HG03460 (cell line): Measurements from ENCODE around the gene PREP.

Experiments used
- ATAC-seq: cut with Tn5 transposase; IDR thresholded peaks from one replicate; pipeline ENCODE4 v1.9.1; 2021; ENCODE audit not compliant: unreplicated experiment

The PREP gene

DNA sequence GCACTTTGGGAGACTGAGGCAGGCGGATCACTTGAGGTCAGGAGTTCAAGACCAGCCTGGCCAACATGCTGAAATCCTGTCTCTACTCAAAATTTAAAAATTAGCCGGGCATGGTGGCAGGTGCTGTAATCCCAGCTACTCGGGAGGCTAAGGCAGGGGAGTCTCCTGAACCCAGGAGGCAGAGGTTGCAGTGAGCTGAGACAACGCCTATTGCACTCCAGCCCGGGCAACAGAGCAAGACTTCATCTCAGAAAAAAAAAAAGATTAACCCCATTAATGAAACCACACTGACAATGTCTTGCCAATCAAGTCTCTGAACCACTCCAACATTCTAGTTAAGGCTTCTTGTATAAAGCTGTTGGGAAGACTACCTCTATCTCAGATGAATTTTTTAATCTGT lies 4.0 kb downstream of the PREP start:
- no peak for ATAC-seq

DNA sequence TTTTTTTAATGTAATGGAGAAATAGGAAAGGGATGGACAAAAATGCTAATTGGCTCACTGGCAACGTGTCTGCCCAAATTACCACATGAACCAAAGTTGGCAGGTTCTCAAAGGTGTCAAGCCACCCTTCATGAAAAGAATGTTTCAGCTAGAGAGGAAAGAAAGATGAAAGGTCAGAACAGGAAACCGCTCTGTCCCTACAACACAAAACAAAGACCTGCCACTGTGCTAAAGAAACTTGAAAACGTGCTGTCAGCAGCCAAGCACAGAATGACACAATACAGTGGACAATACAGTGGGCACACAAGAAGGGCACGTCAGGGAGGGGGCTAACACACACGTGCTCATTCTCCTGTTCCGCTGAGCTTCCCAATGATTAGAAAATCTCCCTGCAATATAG lies 4.9 kb downstream of the PREP start:
- no peak for ATAC-seq

DNA sequence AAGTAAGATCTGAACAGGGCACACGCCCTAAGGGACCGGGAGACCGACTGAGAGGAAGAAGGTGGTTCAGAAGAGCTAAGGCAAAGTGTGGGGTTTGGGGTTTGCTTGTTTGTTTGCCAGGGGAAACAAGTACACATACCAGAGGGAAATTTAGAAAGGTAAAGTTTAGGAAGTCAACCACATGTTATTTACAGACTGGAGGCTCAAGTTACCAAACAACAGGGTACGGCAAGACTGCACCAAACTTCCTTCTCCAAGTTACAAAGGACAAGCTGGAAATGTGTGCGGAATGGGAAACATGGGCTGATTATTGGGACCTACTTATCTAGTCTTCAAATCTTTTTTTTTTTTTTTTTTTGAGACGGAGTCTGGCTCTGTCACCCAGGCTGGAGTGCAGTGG lies 11.2 kb downstream of the PREP start:
- ATAC-seq: no peak

DNA sequence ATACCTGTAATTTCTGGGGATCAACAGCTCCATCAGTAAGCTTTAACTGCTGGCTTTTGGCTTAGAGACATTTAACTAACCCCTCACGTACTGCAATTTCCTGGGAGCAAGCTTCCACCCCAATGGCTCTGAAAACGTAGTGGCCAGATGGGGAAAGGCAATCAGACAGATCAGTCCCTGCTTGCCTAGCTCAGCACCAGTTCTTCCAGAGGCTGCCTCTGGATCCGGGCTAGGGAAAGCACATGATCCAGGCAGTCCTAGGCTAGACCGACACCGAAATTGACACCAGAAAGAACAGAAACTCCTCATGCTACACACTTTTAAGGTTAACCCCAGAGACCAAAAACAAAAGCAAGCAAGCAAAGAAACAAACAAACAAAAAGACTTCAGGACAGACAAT lies 13.3 kb downstream of the PREP start:
- ATAC-seq: no peak

DNA sequence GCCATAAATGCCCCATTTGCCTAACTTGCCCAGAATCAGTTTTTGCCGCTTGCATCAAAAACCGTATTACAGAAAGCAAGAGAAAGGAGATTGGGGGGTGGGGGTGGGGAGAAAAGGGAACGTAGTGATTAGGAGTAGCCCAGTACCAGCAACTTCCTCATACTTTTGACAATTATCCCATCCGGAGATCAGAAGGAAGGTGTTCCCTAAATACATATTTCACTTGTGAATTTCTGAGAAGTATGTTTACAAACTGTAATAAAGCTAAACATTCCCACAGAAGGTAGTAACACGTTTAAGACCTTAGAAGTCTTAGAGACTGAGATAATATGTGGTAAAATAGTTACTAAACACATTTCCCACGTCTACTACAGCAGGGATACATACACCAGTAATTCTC lies 14.5 kb downstream of the PREP start:
- ATAC-seq: no peak

DNA sequence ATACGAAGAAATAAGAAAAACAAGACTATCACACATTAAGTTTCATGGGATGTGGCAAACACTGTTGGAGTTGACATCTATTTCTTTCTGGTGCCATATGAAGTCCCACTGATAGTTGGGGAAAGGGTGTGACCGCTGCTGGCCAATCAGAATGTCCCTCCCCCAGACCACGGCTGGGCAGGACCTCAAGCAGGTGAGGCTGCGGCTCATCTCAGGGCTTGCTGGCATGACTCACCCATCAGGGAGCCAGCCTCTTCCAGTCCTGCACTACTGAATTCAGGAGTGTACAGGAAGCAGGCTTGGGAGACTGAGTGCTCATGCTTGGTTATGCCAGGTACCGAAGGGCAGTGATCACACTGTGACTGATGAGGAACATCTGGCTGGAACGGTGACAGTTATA lies 18.9 kb downstream of the PREP start:
- no peak for ATAC-seq

DNA sequence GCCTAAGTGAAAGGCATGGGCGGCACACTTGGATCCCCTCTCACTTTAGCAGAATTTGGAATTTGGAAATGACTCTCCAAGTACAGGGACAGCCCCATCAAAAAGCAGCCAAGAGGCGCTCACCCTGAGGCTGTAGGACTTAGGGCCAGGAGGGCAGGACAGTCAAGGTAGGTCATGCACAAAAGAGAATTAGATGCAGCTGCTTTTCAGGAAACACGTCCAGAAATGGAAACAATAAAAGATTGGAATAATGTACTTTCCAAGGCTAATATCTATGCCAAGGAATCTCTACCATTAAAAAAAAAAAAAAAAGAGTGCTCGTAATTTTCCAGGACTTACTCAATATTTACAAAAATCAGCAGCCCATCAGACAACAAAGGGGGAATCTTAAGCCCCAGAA lies 19.9 kb downstream of the PREP start:
- no peak for ATAC-seq

DNA sequence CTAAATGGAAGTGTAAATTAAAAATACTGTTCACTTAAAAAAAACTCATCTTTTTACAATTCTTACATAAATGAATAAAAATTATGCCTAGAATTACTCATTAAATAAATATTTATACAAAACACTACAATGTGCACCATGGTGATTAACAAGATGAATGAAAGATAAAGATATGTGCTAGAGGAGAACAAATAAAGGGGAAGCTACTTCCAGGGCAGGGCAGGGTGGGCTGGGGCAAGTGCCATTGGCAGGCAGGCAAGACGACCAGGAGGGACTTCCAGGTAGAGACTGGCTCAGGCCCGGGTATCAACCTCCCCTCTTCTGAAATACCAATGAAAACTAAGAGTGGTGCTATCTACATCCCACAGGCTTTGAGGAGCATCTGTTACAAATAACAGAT lies 20.4 kb downstream of the PREP start:
- ATAC-seq: no peak

DNA sequence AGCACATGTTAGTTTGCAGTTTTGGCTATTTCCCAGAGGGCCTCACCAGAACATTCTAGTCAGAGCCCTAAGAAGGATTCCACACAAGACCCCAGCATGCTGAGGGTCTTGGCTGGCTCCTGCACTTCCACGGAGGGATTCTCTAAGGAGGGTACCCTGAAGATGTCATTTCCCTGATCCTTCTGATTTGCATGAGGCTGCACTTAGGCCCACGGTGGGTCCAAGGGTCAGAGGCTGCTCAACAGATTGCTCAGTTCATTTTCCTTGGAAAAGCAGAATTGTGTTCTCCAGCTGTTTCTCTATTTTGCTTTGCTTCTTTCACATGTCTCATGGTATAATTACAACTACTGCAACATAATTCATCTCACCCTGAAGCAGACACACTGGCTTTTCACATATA lies 22.2 kb downstream of the PREP start:
- no peak for ATAC-seq

DNA sequence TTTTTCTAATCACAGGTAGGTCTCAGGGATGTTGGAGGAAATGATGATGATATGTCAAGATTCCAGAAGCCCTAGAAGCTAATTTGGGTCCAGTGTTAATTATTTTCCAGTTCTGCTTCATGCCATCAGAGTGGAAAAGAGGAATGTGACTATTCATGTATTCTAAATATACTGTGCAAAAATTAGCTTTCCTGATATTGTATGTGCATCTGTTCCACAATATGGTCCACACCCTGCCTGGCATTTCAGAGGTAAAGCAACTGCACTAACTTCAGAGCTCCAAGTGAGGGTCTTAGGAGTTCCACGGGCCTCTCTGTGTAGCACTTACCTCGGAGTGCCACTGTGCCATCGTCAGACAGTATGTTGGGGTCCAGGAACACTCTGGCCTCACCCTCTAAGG lies 27.1 kb downstream of the PREP start:
- no peak for ATAC-seq

DNA sequence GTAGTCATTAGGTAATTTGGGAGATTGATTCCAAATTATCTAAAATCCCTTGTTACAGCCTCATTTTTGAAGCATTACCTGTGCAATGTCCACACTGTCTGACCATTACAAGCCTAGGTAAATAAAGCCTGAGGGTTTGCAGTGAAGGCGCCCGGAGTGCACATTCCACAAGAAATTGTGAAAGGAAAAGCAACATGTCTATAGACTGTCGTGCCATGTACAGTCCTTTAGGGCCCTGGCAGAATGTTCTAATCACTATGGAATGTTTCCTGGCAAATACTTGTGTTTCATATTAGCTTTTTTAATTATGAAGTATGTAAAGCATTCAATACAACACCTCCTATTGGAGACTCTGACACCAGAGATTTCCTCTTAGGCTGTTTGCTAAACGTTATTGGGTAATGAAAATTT lies 28.9 kb downstream of the PREP start:
- no peak for ATAC-seq

DNA sequence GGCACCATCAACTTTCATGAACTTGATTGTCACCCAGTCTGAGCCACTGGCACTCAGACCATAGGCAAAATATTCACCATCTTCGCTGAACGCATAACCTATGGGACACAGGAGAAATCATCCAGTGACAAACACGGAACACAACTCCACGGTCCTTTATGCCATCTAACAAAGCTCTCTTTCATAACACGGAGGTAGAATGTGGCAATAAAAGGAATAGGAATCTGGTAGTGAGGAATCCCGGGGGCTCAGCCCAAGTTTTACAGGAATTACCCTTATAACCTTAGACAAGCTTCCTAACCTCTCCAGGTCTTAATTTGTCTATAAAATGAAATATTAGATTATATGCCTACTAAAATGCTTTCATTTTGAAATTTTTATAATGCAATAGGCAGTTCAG lies 29.4 kb downstream of the PREP start:
- ATAC-seq: no peak

DNA sequence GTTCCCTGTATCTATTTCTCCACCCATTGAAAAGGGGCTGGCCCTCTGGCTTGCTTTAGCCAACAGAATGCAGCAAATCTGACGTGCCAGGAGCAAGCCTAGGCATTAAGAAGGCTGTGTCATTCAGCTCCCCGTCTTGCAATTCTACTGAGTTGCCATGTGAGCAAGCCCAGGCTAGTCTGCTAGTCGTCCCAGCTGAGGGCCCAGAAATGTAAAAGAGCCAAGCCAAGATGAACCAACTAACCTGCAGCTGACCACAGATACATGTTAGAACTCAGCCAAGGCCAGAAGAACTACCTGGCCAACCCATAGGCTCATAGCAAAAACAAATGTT lies 30.1 kb downstream of the PREP start:
- no peak for ATAC-seq

DNA sequence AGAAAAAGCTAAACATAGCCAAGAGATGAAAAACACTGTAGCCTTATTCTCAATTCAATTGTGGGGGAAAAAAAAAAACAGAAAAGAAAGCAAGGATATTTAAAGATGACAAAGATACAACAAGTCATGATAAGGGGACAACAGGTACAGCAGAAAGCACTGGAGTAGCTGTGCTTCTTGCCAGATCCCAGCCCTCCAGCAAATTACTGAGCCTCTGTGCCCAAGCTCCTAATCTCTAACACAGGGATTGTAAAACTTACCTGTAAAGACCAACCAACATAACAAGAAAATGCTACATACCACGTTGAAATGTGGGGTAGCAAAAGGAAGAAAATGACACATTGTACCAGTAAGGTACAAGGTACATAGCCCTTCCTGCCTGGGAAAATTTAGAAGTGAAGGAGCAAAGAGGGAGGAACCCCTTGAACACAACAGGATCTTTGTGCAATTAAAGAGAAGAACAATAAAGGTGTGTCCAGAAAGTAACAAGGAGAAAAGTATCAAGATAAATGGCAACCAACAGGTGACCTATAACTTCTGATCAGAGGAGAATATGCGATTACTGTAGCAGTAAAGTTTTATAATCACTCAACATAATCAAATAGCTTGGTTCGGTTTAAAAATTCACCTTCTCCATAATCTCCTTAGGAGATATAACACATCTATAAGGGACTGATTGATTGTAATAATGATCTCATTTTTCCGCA lies 30.6 kb downstream of the PREP start:
- no peak for ATAC-seq

DNA sequence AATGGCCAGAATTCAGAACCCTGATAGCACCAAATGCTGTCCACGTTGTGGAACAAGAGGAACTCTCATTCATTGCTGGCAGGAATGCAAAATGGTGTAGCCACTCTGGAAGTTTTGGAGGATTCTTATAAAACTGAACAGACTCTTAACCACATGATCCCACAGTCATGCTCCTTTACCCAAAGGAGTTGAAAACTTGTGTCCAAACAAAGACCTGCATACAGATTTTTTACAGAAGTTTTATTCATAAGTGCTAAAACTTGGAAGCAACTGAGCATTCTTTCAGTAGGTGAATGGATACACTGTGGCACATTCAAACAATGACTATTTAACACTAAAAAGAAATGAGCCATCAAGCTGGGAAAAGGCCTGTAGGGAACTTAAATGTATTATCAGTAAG lies 32.5 kb downstream of the PREP start:
- ATAC-seq: no peak

DNA sequence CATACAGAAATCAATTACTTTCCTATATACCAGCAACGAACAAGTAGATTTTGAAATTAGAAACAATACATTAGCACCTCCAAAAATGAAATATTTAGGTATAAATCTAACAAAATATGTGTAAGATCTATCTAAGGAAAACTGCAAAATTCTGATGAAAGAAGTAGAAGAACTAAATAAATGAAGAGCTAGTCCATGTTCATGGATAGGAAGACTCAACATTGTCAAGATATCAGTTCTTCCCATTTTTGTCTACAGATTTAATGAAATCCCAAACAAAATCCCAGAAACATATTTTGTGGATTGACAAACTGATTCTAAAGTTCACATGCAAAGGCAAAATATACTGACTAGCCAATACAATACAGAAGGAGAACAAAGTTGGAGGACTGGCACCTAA lies 33.7 kb downstream of the PREP start:
- no peak for ATAC-seq

DNA sequence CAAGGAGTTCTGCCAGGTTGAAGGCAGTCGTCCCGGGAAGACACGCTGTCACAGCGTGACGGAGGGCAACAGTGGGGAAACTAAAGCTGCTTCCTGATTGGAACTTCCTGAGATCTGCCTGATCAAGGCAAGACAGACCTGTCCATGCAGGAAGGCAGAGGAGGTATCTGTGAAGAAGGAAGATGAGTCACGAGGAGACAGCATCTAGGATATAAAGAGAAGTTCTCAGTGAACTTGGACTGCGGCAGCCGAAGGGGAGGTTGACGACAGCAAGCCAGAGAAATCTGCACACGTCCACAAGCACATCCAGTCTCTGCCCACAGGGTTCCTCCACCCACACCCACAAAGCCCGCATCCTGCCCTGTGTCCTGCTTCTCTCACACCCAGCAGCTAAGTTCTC lies 38.6 kb downstream of the PREP start:
- ATAC-seq: no peak

DNA sequence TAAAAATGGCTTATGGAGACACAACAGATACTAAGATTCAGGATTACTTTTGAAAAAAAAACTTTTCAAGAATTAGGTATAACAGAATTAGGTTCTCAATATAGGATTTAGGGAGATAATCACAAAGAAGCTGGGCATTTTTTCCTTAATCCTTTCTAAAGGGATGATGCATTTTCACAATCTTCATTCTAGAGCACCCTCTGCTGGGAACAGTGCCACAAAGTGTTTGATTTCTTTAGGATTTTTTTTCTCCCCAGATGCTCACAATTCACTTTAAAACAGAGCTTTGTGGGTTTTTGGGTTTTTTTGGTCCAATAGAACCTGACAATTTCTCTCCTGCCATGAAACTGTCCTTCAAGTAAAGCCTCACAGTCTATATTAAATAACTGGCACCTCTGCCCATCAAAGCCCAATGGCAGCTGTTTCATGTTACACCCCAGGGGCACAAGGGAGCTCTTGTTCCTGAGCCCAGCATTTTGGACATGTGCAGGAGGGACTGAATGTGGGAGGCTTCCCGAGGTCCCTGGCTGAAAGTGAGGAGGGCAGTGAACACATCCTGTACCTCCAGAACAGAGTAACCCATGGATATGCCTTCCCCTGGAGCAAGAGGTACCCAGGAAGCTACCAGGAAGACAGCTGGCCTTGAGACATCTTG lies 39.7 kb downstream of the PREP start:
- ATAC-seq: no peak

DNA sequence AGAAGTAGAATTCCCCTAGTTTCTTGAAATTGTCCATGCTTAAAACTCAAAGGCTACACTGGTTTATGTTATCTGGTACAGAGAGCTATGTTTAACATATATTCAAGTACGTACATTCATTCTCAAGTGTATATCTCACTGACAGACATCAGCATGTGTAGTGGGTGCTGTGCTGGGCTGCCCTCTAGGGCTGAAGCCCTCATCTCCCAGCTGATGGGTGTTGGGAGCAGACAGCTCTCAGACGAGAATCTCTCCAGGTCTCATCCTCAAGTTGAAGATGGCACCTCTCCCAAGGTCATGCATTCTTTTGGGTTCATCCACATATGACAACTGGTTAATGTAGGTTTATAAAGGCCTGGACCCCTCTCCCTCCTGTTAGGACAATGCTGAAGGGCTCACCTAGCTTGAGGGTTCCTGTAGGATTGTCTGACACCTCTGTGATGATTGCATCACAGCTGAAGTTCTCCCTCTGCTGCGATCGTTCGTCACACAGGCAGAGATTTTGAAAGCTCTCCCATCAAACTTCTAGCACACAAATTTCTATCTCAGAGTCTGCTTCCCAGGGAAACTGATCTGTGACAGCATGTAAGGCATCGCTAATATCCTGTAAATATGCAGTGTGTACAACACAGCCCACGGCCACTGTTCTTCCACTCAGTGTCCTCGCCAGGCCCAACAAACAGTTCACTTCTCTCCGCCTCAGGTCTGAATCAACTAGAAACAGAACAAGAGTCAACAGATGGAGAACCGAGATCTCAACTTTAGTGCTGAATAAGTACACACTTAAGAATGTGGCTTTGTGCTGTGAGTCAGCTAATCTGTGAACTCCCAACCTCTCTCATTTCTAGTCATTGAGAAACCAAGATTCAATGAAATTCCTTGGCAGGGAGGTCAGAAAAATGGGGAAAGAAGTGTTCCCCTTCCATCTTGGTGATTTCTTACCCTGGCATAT lies 43.2 kb downstream of the PREP start:
- no peak for ATAC-seq

DNA sequence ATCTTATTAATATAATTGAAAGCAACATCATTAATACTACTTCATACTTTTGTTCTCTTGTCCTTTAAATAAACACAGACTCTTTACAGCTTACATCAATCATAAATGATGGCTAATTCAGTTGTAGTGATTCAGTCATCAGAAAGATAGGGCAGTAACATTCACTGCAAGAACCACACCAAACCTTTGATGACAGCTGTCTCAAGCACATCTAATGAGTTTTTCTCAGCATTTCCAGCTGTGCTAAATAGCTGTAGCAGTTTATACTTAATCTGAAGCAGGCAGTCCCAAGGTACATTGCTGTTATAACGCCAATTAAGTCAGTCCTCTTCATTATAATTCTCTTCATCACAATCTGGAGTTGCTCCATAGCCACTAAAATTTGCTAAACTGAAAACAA lies 45.7 kb downstream of the PREP start:
- no peak for ATAC-seq

DNA sequence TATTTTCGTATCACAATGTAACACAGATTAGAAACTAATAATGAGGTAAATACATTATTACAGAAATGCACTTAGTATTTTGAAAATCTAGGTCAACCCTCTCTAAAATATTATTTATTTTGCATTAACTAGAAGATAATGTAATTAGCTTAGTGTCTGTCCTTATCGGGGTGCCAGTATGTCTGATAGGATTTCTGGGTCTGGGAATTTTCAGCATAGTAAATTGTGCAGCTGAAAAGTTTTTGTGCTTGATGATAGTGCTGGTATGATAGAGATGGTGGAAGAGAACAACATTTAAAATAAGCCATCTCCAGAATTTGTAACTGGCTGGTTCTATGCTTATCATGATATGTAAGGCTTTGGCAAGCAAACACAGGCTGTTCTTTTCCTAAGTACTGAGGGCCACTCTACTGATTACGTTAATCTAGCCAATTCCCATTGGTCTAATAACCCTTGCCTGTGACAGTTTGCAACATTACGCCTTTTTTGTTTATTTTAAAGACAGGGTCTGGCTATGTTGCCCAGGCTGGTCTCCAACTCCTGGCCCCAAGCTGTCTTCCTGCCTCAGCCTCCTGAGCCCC lies 50.8 kb downstream of the PREP start:
- ATAC-seq: no peak

DNA sequence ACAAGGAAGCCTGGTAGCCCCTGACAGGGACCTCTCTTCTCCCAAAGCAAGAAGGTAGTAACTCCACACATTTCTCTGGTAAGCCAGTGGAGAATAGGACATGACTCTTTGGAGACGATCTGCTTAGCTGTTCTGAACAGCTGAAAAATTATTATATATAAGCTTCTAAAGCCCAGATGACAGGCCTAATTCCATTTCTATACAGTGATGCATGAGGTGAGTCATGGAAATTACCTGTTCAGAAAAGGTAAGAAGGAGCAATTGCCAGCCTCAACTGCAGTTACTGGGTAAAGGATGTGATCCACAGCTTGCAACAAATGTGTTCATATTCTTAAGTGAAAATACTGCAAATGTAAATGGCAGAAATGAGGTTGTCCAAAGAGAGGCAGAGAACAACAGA lies 54.0 kb downstream of the PREP start:
- no peak for ATAC-seq
